NT2/D1 (cell line): ENCODE measurements around the gene RHOC.

Experiments
- DNase-seq: peaks from one replicate; pipeline ENCODE4 v3.0.0-alpha.2; 2011; ENCODE audit warnings: low read depth, low spot score
- H3K27me3 ChIP-seq: 2 replicates; pipeline ENCODE4 v1.6.0; 2011; ENCODE audit warnings: mild to moderate bottlenecking; ENCODE audit not compliant: insufficient read length, insufficient read depth
- H3K36me3 ChIP-seq: 2 replicates; pipeline ENCODE4 v1.6.1; 2011; ENCODE audit warnings: mild to moderate bottlenecking, low read length, mixed read lengths; ENCODE audit not compliant: insufficient read depth, insufficient read length
- H3K4me1 ChIP-seq: 2 replicates; pipeline ENCODE4 v1.5.1; 2011; ENCODE audit not compliant: insufficient read depth, insufficient read length
- H3K4me3 ChIP-seq: 2 replicates; pipeline ENCODE4 v1.5.1; 2011; ENCODE audit warnings: low read depth; ENCODE audit not compliant: insufficient read length
- H3K9ac ChIP-seq: 2 replicates; pipeline ENCODE4 v1.6.0; 2011; ENCODE audit warnings: low read depth; ENCODE audit not compliant: insufficient read length
- H3K9me3 ChIP-seq: 2 replicates; pipeline ENCODE4 v1.5.1; 2011; ENCODE audit warnings: mild to moderate bottlenecking, low read length; ENCODE audit not compliant: insufficient read depth
- SUZ12 ChIP-seq: IDR thresholded peaks from 2 replicates; pipeline ENCODE4 v1.6.1; 2011; ENCODE audit not compliant: insufficient read length, insufficient read depth; ENCODE audit errors: extremely low read depth
- YY1 ChIP-seq: IDR thresholded peaks from 2 replicates; pipeline ENCODE4 v1.6.1; 2011; ENCODE audit not compliant: insufficient read length, insufficient read depth
- ZNF274 ChIP-seq: IDR thresholded peaks from 2 replicates; pipeline ENCODE4 v1.6.1; 2011; ENCODE audit warnings: mild to moderate bottlenecking, low read depth, low read length

RHOC gene

GRCh38 chr1:112687361-112687760 lies 19.6 kb downstream of the RHOC start:
- no peaks in the 10 kb centered on the region for H3K27me3 ChIP-seq
- no peak overlapping the region for H3K4me3 ChIP-seq
- no peak for DNase-seq
- H3K9ac ChIP-seq, result no peak overlapping the region
- TF ChIP-seq ZNF274, result no peak
- no peak for TF ChIP-seq SUZ12
- TF ChIP-seq YY1, result no peak
- H3K9me3 ChIP-seq, result no peaks in the 10 kb centered on the region
- H3K4me1 ChIP-seq, result no peaks in the 10 kb centered on the region
- H3K36me3 ChIP-seq, result peaks cover 46% of the 10 kb centered on the region

DNA sequence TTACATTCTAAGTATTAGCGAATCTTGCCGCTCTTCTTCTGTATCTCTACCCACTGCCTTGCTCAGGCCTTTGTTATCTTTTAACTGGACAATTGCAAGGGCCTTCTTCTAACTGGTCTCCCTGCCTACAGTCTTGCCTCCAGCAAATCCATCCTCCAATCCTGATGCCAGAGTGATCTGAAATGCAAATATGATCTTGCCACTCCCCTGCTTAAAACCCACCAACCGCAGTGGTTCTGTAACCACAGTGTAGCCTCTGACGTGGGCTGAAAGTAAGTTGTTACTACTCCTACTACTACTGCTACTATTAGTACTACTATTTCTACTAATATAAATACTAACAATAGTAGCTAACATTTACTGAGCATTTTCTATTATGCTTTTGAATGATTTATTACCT lies 20.1 kb downstream of the RHOC start:
- H3K9me3 ChIP-seq, result no peaks in the 10 kb centered on the region
- no peaks in the 10 kb centered on the region for H3K4me1 ChIP-seq
- TF ChIP-seq YY1, result no peak
- no peak overlapping the region for H3K4me3 ChIP-seq
- peaks cover 41% of the 10 kb centered on the region for H3K36me3 ChIP-seq
- H3K27me3 ChIP-seq, result no peaks in the 10 kb centered on the region
- no peak for DNase-seq
- H3K9ac ChIP-seq, result no peak overlapping the region

DNA sequence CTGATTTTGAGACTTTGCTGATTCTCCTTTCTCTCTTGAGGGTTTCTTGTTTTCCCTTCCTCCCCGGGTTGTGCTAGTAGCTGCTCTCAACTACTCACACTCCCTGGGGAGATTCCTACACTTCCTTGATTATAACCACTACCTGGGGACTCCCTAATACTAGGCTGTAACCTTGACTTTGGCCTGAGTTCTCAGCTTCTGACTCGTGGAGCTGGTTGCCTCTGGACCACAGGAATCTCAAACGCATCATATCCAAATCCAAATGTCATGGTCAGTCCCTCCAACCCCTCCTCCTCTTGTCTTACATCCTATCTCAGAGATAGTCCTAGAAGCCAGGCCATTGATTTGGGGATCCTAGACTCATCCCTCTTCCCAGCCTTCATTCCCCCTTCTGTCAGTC lies 20.5 kb downstream of the RHOC start:
- Histone ChIP-seq H3K36me3 (peaks cover 36% of the 10 kb centered on the region), H3K9me3 (no peaks in the 10 kb centered on the region), H3K4me1 (no peaks in the 10 kb centered on the region), H3K27me3 (no peaks in the 10 kb centered on the region), H3K9ac (no peak overlapping the region), H3K4me3 (no peak overlapping the region)
- TF ChIP-seq YY1, result no peak
- no peak for TF ChIP-seq ZNF274
- TF ChIP-seq SUZ12, result no peak
- no peak for DNase-seq

GRCh38 chr1:112685913-112686312 lies 21.0 kb downstream of the RHOC start:
- Histone ChIP-seq H3K9ac (no peak overlapping the region), H3K36me3 (peaks cover 32% of the 10 kb centered on the region), H3K4me1 (no peaks in the 10 kb centered on the region), H3K27me3 (no peaks in the 10 kb centered on the region), H3K4me3 (no peak overlapping the region), H3K9me3 (no peaks in the 10 kb centered on the region)
- DNase-seq, result no peak
- TF ChIP-seq ZNF274 (no peak), SUZ12 (no peak), YY1 (no peak)

DNA sequence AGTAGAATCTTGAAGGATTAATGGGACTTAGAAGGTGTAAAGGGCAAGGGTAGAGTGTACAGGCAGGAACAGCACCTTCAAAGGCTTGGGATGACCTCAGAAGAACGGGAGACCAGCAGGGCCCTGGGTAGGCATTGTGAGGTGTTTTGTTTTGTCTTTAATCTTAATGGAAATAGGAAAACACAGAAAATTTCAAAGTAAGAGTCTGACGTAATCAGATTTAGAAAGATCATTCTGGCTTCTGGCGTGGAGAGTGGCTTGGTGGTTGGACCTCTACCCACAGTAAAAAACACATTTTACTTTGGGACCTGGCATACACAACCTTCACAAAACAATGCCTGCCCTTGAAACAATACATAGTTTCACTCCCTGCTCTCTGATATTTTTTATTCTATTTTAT lies 28.3 kb downstream of the RHOC start:
- peaks cover 17% of the 10 kb centered on the region for H3K36me3 ChIP-seq
- peaks cover 7% of the 10 kb centered on the region for H3K27me3 ChIP-seq
- H3K4me3 ChIP-seq, result no peak overlapping the region
- no peaks in the 10 kb centered on the region for H3K9me3 ChIP-seq
- TF ChIP-seq YY1 (no peak), ZNF274 (no peak), SUZ12 (no peak)
- H3K9ac ChIP-seq, result no peak overlapping the region
- DNase-seq, result no peak
- H3K4me1 ChIP-seq, result no peaks in the 10 kb centered on the region

DNA sequence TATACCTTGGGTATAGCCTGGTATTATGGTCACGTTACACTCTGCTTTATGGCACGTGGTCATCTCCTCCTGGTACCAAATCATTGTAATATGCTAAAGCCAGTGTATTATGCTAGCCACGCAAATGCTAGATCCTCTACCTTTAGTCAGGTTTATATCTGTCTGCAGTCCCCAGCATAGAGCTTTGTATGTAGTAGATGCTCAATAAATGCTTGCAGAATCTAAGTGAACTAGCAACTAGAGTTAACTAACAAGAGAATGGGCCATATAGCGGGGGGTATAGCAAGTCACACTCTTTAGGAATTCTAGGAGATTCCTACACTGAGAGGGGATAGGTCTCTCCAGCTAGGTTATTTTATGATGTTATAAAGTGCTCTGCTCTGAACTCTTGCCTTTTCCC lies 29.4 kb downstream of the RHOC start:
- Histone ChIP-seq H3K27me3 (peaks cover 7% of the 10 kb centered on the region), H3K4me3 (no peak overlapping the region), H3K9ac (no peak overlapping the region), H3K4me1 (no peaks in the 10 kb centered on the region), H3K9me3 (no peaks in the 10 kb centered on the region), H3K36me3 (peaks cover 17% of the 10 kb centered on the region)
- TF ChIP-seq SUZ12 (no peak), ZNF274 (no peak), YY1 (no peak)
- no peak for DNase-seq

DNA sequence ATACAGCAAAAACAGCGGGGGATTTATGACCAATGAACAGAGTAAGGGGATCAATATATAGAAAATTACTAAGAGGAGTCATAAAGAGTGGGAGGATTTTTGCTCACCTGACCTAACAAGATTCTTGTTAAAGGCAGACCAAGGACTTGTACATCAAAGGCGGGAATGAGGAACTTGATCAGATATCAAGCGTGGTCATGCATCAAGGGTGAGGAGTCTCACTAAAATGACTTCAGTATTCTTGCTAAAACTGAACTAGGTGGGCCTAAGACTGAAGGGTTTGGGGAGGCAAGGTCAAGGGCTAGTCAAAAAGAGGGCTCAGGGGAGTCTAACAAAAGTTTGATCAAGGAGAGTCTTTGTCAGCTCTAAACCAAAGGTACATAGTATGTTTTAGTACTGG lies 30.4 kb downstream of the RHOC start:
- Histone ChIP-seq H3K36me3 (peaks cover 17% of the 10 kb centered on the region), H3K4me1 (no peaks in the 10 kb centered on the region), H3K9me3 (no peaks in the 10 kb centered on the region), H3K9ac (no peak overlapping the region), H3K27me3 (peaks cover 7% of the 10 kb centered on the region), H3K4me3 (no peak overlapping the region)
- TF ChIP-seq ZNF274 (no peak), SUZ12 (no peak), YY1 (no peak)
- DNase-seq, result no peak
